Duodenal mucosa (tissue), 2 donors: ENCODE data around the gene MPRIP.

Source experiments
- H3K27ac ChIP-seq: one replicate; pipeline ENCODE4 v1.7.0; 2013; ENCODE audit warnings: low read depth, low read length
- H3K27me3 ChIP-seq, 2 donors: one replicate each; pipeline ENCODE4 v1.7.0; 2013; ENCODE audit warnings: low read length in 2 of 2, control low read depth in 1 of 2; ENCODE audit not compliant: insufficient read depth in 2 of 2, control insufficient read depth in 1 of 2
- H3K36me3 ChIP-seq, 2 donors: one replicate each; pipeline ENCODE4 v1.7.0; 2013; ENCODE audit warnings: low read length in 2 of 2, control low read depth in 1 of 2; ENCODE audit not compliant: insufficient read depth in 2 of 2, control insufficient read depth in 1 of 2
- H3K4me1 ChIP-seq, 2 donors: one replicate each; pipeline ENCODE4 v1.7.0; 2013; ENCODE audit warnings: low read length in 2 of 2, control low read depth in 1 of 2; ENCODE audit not compliant: insufficient read depth in 2 of 2, control insufficient read depth in 1 of 2
- H3K4me3 ChIP-seq, 2 donors: one replicate each; pipeline ENCODE4 v1.7.0; 2013; ENCODE audit warnings: low read length in 2 of 2, low read depth in 1 of 2
- H3K9ac ChIP-seq, 2 donors: one replicate each; pipeline ENCODE4 v1.7.0; 2013; ENCODE audit warnings: low read length in 2 of 2, low read depth in 1 of 2
- H3K9me3 ChIP-seq, 2 donors: one replicate each; pipeline ENCODE4 v1.7.0; 2013; ENCODE audit warnings: low read length in 2 of 2, control low read depth in 1 of 2; ENCODE audit not compliant: control insufficient read depth in 1 of 2

Gene MPRIP

GRCh38 chr17:17028878-17029535, 13.2 kb upstream of the MPRIP start:
- H3K9me3 ChIP-seq = no peaks in the 10 kb centered on the region
- peaks cover 27 to 31% of the 10 kb centered on the region in 2 donors for H3K4me1 ChIP-seq
- no peak overlapping the region for H3K4me3 ChIP-seq
- H3K27me3 ChIP-seq = no peaks in the 10 kb centered on the region
- H3K27ac ChIP-seq = no peak overlapping the region
- H3K36me3 ChIP-seq = no peaks in the 10 kb centered on the region
- H3K9ac ChIP-seq = peak overlapping the region in 1 of 2 donors; percentile 26

DNA sequence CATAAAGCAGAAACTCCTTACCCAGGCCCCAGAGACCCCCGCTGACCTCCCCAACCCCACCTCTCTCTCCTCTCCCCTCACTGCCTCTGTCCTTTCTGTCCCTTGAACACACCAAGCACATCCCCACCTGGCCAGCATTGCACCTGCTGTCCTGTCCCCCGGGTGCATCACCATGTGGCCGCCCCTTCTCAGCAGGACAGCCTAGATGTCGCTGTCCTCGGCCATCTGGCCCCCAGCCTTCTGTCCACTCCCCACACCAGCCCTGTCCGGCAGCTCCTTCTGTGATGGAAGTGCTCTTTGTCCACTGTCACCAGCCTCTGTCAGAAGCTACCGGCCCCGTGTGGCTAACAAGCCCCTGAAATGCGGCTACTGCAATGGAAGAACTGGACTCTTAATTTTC, 12.3 kb upstream of the MPRIP start:
- H3K4me1 ChIP-seq = peaks cover 27 to 31% of the 10 kb centered on the region in 2 donors

DNA sequence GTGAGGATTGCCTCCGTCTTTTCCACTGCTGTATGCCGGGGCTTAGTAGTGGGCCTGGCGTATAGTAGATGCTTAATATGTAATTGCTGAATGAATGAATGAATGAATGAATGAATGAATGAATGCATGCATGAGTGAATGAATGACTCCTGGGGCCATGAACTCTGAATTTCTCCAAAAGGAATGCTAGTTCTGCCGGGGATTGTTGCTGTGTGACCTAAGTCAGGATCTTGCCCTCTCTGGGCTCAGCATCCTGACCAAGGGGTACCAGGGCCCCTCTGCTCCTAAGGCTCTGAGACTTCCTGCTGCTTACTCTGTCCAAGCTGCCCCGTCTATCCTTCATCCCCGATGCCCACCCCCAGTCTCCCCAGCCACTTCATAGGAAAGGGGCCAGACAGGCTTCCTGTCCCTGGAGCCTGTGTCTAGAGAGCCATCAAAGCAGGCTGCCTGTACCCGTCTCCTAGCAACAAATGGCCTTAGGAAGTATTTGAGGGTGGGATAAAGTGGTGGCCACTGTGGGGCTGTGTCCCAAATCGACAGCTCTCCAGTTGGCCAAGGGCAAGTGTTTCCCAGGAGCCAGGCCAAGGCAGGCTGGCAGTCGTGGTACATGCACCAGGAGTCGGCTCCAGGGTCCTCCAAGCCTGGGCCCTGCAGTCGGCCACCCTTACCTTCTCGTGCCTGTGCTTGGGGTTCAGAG, 11.6 kb upstream of the MPRIP start:
- Histone ChIP-seq H3K4me3 (no peak overlapping the region), H3K9ac (no peak overlapping the region), H3K9me3 (no peaks in the 10 kb centered on the region), H3K27me3 (no peaks in the 10 kb centered on the region), H3K4me1 (peaks cover 27 to 31% of the 10 kb centered on the region in 2 donors), H3K27ac (no peak overlapping the region), H3K36me3 (no peaks in the 10 kb centered on the region)

More for the DNA sequence above, 12.3 kb upstream of the MPRIP start:
- no peaks in the 10 kb centered on the region for H3K9me3 ChIP-seq
- no peak overlapping the region for H3K4me3 ChIP-seq
- no peaks in the 10 kb centered on the region for H3K27me3 ChIP-seq
- no peaks in the 10 kb centered on the region for H3K36me3 ChIP-seq
- H3K9ac ChIP-seq = no peak overlapping the region
- H3K27ac ChIP-seq = no peak overlapping the region

- H3K27me3 ChIP-seq = no peaks in the 10 kb centered on the region
- H3K36me3 ChIP-seq = no peaks in the 10 kb centered on the region
- H3K9ac ChIP-seq = peak overlapping the region in 1 of 2 donors; percentile 6
- H3K9me3 ChIP-seq = no peaks in the 10 kb centered on the region
- peaks cover 27 to 31% of the 10 kb centered on the region in 2 donors for H3K4me1 ChIP-seq
- H3K4me3 ChIP-seq = no peak overlapping the region
- H3K27ac ChIP-seq = no peak overlapping the region
Measured at GRCh38 chr17:17032131-17032692, 10.0 kb upstream of the MPRIP start.

DNA sequence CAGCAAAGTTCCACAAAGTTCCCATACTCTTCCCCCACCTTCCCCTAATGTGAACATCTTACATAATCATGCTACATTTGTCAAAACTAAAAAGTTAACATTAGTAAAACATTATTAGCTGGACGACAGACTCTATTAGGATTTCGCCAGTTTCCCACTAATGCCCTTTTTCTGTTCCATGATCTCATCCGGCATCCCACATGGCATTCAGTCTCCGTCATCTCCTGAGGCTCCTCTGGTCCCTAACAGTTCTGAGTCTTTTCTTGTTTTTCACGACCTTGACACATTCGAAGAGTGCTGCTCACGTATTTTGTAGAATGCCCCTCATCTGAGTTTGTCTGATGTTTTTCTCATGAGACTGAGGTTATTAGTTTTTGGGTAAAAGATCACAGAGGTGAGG, 8.8 kb upstream of the MPRIP start:
- H3K9me3 ChIP-seq = no peaks in the 10 kb centered on the region
- H3K4me1 ChIP-seq = peaks cover 20 to 21% of the 10 kb centered on the region in 2 donors

DNA sequence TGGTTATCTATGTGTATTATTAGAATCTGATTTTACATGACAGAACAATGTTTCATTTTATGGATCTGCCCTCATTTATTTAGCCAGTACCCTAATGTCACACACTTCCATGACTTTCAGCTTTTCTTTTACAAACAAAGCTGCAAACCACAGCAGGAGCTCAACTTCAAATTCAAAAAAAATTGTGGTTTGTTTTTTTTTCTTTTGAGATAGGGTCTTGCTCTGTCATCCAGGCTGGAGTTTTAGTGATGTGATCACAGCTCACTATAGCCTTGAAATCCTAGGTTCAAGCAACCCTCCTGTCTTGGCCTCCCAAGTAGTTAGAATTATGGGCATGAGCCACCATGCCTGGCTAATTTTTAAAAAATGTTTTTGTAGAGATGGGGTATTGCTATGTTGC, 8.2 kb upstream of the MPRIP start:
- Histone ChIP-seq H3K9ac (no peak overlapping the region), H3K4me1 (peaks cover 15% of the 10 kb centered on the region in 2 donors), H3K27ac (no peak overlapping the region), H3K36me3 (no peaks in the 10 kb centered on the region), H3K27me3 (no peaks in the 10 kb centered on the region), H3K9me3 (no peaks in the 10 kb centered on the region), H3K4me3 (no peak overlapping the region)

More for the DNA sequence above, 8.8 kb upstream of the MPRIP start:
- Histone ChIP-seq H3K9ac (no peak overlapping the region), H3K27ac (no peak overlapping the region), H3K4me3 (no peak overlapping the region), H3K36me3 (no peaks in the 10 kb centered on the region), H3K27me3 (no peaks in the 10 kb centered on the region)

DNA sequence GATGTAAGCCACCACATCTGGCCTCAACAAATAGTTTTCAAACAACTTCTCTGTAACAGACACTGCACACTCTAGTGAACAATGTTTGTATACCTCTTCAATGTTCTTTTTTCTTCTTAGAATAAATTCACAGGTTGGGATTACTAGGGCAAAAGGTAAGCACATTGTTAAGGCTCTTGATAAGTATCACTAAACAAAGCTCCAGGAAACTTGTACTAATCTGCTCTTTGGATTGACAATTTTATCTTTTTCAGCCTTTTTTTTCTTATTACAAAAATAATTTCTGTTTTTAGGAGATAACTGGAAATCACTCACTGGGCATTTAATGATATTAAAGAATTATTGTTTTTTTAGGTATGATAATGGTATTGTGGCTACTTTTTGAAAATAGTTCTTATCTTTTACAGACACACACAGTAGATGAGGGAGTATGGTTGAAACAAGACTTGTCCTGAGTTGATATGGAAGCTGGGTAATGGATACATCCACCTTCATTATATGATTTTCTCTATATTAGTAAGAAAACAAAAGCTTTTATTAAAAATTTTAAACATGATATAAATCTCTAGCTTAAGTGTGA, 7.7 kb upstream of the MPRIP start:
- Histone ChIP-seq H3K4me3 (no peak overlapping the region), H3K27me3 (no peaks in the 10 kb centered on the region), H3K27ac (no peak overlapping the region), H3K36me3 (no peaks in the 10 kb centered on the region), H3K4me1 (peaks cover 10% of the 10 kb centered on the region in 2 donors), H3K9me3 (no peaks in the 10 kb centered on the region), H3K9ac (no peak overlapping the region)

DNA sequence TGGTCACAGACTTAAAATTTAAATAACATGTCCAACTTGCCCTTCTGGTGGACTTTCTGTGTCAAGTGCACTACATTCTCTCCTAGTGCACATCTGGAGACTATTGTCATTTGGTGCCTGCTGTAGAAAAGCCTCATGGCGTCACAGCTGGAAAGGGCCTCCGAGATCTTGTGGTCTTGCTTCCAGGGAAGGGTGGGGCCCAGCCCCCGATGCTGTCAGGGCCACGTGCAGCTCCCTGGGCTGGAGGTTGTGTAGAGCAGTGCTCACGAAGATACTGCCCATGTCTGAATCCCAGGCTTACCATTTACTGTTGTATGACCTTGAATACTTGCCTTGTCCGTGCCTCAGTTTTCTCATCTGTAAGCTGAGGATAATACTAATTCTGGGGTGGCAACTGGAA, 6.8 kb upstream of the MPRIP start:
- Histone ChIP-seq H3K27me3 (no peaks in the 10 kb centered on the region), H3K36me3 (no peaks in the 10 kb centered on the region), H3K9ac (no peak overlapping the region), H3K4me3 (no peak overlapping the region), H3K9me3 (no peaks in the 10 kb centered on the region), H3K27ac (no peak overlapping the region), H3K4me1 (peaks cover 9 to 10% of the 10 kb centered on the region in 2 donors)

DNA sequence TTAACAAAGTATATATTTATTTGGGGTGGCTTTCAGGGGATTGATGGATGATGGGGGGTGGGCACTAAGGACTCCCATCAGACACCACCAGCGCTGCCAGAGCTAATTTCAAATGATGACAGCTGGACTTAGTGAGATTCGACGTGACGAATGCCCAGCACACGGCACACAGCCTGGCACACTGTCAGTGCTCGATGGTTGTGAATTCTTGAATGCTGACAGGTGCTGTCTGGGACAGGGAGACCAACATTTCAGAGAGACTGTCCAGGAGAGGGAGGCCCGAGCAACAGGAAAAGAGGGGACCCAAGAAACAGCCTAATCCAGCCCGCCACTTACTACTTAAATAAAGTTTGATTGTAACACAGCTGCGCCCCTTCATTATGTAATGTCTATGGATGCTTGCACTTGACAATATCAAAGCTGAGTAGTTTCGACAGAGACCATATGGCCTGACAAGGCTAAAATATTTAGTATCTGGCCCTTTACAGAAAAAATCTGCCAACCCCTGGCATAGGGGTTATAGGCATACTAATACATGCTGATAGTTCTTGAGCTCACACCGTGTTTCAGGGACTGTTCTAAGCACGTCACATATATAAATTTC, 6.2 kb upstream of the MPRIP start:
- H3K4me3 ChIP-seq = no peak overlapping the region
- H3K4me1 ChIP-seq = peaks cover 12% of the 10 kb centered on the region in 2 donors
- no peak overlapping the region for H3K9ac ChIP-seq
- no peaks in the 10 kb centered on the region for H3K36me3 ChIP-seq
- H3K9me3 ChIP-seq = no peaks in the 10 kb centered on the region
- H3K27me3 ChIP-seq = no peaks in the 10 kb centered on the region
- no peak overlapping the region for H3K27ac ChIP-seq

- Histone ChIP-seq H3K27ac (no peak overlapping the region), H3K36me3 (no peaks in the 10 kb centered on the region), H3K27me3 (no peaks in the 10 kb centered on the region), H3K9me3 (no peaks in the 10 kb centered on the region), H3K4me1 (peaks cover 17 to 18% of the 10 kb centered on the region in 2 donors), H3K9ac (no peak overlapping the region), H3K4me3 (no peak overlapping the region)
Measured at GRCh38 chr17:17036524-17036998, 5.7 kb upstream of the MPRIP start.
